WTC11 (cell line): ENCODE results near the gene TMEM253. TPM values are rescaled to one million over a fixed set of nuclear protein-coding genes. Genes with fewer than 3 reads are reported as not detected.

Experiments
- ATAC-seq: fragments of 200-7000 bp; cut with Tn5 transposase; 2 replicates; pipeline ENCODE4 v1.10.0; 2021; ENCODE audit warnings: mild to moderate bottlenecking, moderate library complexity
- CTCF ChIA-PET: fragments of 300-600 bp; sonication (Branson Sonifier 250); formaldehyde crosslinking; loops from one replicate; lab custom pipeline; 2021; ENCODE audit warnings: antibody characterized with exemption; lab: Charles Lee
- POLR2A ChIA-PET: fragments of 350-600 bp; sonication (Branson Sonifier 250); formaldehyde crosslinking; loops from one replicate; lab custom pipeline; 2021; ENCODE audit warnings: antibody characterized with exemption; lab: Charles Lee
- DNase-seq: peaks from one replicate; pipeline ENCODE4 v3.0.0; 2021; ENCODE audit warnings: low spot score
- H3K27ac Mint-ChIP-seq: 2 replicates; pipeline ENCODE4 v1.8.0; 2021; ENCODE audit warnings: mixed read lengths
- H3K27me3 Mint-ChIP-seq: 2 replicates; pipeline ENCODE4 v1.8.0; 2021; ENCODE audit warnings: low read depth, mild to moderate bottlenecking, moderate library complexity, mixed read lengths
- H3K36me3 Mint-ChIP-seq: 2 replicates; pipeline ENCODE4 v1.8.0; 2021; ENCODE audit warnings: mixed read lengths
- H3K4me1 Mint-ChIP-seq: 2 replicates; pipeline ENCODE4 v1.8.0; 2022; ENCODE audit warnings: mixed read lengths
- H3K4me3 Mint-ChIP-seq: 2 replicates; pipeline ENCODE4 v1.8.0; 2021; ENCODE audit warnings: mild to moderate bottlenecking, moderate library complexity, mixed read lengths
- H3K9me3 Mint-ChIP-seq: 2 replicates; pipeline ENCODE4 v1.8.0; 2021; ENCODE audit warnings: mixed read lengths
- ATF2 ChIP-seq: sonication (generic); formaldehyde crosslinking; IDR thresholded peaks from 2 replicates; pipeline ENCODE4 v1.8.1; 2022; ENCODE audit warnings: low read depth, missing genetic modification reagents, borderline replicate concordance
- CDX4 ChIP-seq: fragments of 250-450 bp; sonication (Bioruptor Pico); IDR thresholded peaks from 2 replicates; pipeline ENCODE4 v1.9.0; 2021; ENCODE audit warnings: moderate library complexity, mild to moderate bottlenecking, inconsistent platforms, borderline replicate concordance
- CREM ChIP-seq: sonication (generic); formaldehyde crosslinking; IDR thresholded peaks from 2 replicates; pipeline ENCODE4 v1.8.1; 2022; ENCODE audit warnings: mild to moderate bottlenecking, missing genetic modification reagents, moderate library complexity
- FOXJ3 ChIP-seq: sonication (generic); formaldehyde crosslinking; IDR thresholded peaks from 2 replicates; pipeline ENCODE4 v1.9.0; 2021; ENCODE audit warnings: missing genetic modification reagents, mild to moderate bottlenecking, borderline replicate concordance
- FOXP1 ChIP-seq: sonication (generic); formaldehyde crosslinking; IDR thresholded peaks from 2 replicates; pipeline ENCODE4 v1.8.0; 2022; ENCODE audit warnings: missing genetic modification reagents, mild to moderate bottlenecking, moderate library complexity, borderline replicate concordance
- GABPB1 ChIP-seq: sonication (generic); formaldehyde crosslinking; IDR thresholded peaks from 2 replicates; pipeline ENCODE4 v1.8.1; 2023; ENCODE audit warnings: mild to moderate bottlenecking, missing genetic modification reagents
- HMGA2 ChIP-seq: fragments of 250-450 bp; sonication (Bioruptor Pico); IDR thresholded peaks from 2 replicates; pipeline ENCODE4 v1.4.0; 2021; ENCODE audit warnings: mild to moderate bottlenecking, moderate library complexity
- IRF1 ChIP-seq: sonication (generic); formaldehyde crosslinking; IDR thresholded peaks from 2 replicates; pipeline ENCODE4 v1.8.0; 2023; ENCODE audit warnings: missing genetic modification reagents
- PRRX2 ChIP-seq: fragments of 250-450 bp; sonication (Bioruptor Pico); IDR thresholded peaks from 2 replicates; pipeline ENCODE4 v1.8.0; 2021; ENCODE audit warnings: mild to moderate bottlenecking
- ZNF281 ChIP-seq: sonication (generic); formaldehyde crosslinking; IDR thresholded peaks from 2 replicates; pipeline ENCODE4 v1.8.0; 2023; ENCODE audit warnings: mild to moderate bottlenecking, missing genetic modification reagents
- ZNF317 ChIP-seq: sonication (generic); formaldehyde crosslinking; IDR thresholded peaks from 2 replicates; pipeline ENCODE4 v1.8.1; 2023; ENCODE audit warnings: low read depth, mild to moderate bottlenecking, moderate library complexity, missing genetic modification reagents, borderline replicate concordance
- ZNF416 ChIP-seq: fragments of 250-450 bp; sonication (Bioruptor Pico); IDR thresholded peaks from 2 replicates; pipeline ENCODE4 v1.9.0; 2021; ENCODE audit warnings: mild to moderate bottlenecking, inconsistent platforms
- ZNF423 ChIP-seq: fragments of 250-450 bp; sonication (Bioruptor Pico); IDR thresholded peaks from 2 replicates; pipeline ENCODE4 v2.1.2; 2022; ENCODE audit warnings: mild to moderate bottlenecking, moderate library complexity
- total RNA-seq: library from RNA; stranded (reverse); gene quantifications from 3 replicates; pipeline ENCODE4 v1.2.3, GENCODE V29; 2021
- TF ChIP-seq, protein P1 (sequence below): sonication (generic); formaldehyde crosslinking; IDR thresholded peaks from 2 replicates; pipeline ENCODE4 v1.8.1; 2023; ENCODE audit warnings: mild to moderate bottlenecking, missing genetic modification reagents
- TF ChIP-seq, protein P2 (sequence below): fragments of 250-450 bp; sonication (Bioruptor Pico); IDR thresholded peaks from 2 replicates; pipeline ENCODE4 v1.8.0; 2021; ENCODE audit warnings: mild to moderate bottlenecking
- TF ChIP-seq, protein P3 (sequence below): fragments of 250-450 bp; sonication (Bioruptor Pico); IDR thresholded peaks from 2 replicates; pipeline ENCODE4 v2.1.2; 2022; ENCODE audit warnings: mild to moderate bottlenecking, moderate library complexity
- TF ChIP-seq, protein P4 (sequence below): sonication (generic); formaldehyde crosslinking; IDR thresholded peaks from 2 replicates; pipeline ENCODE4 v1.8.0; 2022; ENCODE audit warnings: mild to moderate bottlenecking, missing genetic modification reagents
- TF ChIP-seq, protein P5 (sequence below): sonication (generic); formaldehyde crosslinking; IDR thresholded peaks from 2 replicates; pipeline ENCODE4 v1.8.1; 2022; ENCODE audit warnings: missing genetic modification reagents, borderline replicate concordance
- TF ChIP-seq, protein P6 (sequence below): sonication (generic); formaldehyde crosslinking; IDR thresholded peaks from 2 replicates; pipeline ENCODE4 v1.8.1; 2023; ENCODE audit warnings: mild to moderate bottlenecking, moderate library complexity, missing genetic modification reagents

TMEM253 gene
- total RNA-seq, 1 experiment from 2014 or later: 1.7 TPM

GRCh38 chr14:21084998-21085853 lies 15.6 kb upstream of the TMEM253 start:
- no peak overlapping the region for H3K4me3 Mint-ChIP-seq
- peaks cover 67% of the 10 kb centered on the region for H3K36me3 Mint-ChIP-seq
- POLR2A ChIA-PET: interaction anchor here (1.9 kb wide), 1 partner anchor 14 kb away, joined by 7 read pairs; the partner anchor contains the start of gene ARHGEF40
- TF ChIP-seq FOXP1 (no peak), ZNF423 (CRISPR knock-in tag) (no peak), CREM (CRISPR knock-in tag) (no peak), IRF1 (CRISPR knock-in tag) (no peak), FOXJ3 (CRISPR knock-in tag) (no peak), ZNF416 (no peak), CDX4 (CRISPR knock-in tag) (no peak), ZNF281 (CRISPR knock-in tag) (no peak), ZNF317 (CRISPR knock-in tag) (no peak), HMGA2 (CRISPR knock-in tag) (no peak), ATF2 (CRISPR knock-in tag) (no peak), GABPB1 (CRISPR knock-in tag) (no peak), PRRX2 (CRISPR knock-in tag) (no peak)
- TF ChIP-seq, protein P1, sequence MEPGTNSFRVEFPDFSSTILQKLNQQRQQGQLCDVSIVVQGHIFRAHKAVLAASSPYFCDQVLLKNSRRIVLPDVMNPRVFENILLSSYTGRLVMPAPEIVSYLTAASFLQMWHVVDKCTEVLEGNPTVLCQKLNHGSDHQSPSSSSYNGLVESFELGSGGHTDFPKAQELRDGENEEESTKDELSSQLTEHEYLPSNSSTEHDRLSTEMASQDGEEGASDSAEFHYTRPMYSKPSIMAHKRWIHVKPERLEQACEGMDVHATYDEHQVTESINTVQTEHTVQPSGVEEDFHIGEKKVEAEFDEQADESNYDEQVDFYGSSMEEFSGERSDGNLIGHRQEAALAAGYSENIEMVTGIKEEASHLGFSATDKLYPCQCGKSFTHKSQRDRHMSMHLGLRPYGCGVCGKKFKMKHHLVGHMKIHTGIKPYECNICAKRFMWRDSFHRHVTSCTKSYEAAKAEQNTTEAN (CRISPR knock-in tag): no peak
- TF ChIP-seq, protein P2, sequence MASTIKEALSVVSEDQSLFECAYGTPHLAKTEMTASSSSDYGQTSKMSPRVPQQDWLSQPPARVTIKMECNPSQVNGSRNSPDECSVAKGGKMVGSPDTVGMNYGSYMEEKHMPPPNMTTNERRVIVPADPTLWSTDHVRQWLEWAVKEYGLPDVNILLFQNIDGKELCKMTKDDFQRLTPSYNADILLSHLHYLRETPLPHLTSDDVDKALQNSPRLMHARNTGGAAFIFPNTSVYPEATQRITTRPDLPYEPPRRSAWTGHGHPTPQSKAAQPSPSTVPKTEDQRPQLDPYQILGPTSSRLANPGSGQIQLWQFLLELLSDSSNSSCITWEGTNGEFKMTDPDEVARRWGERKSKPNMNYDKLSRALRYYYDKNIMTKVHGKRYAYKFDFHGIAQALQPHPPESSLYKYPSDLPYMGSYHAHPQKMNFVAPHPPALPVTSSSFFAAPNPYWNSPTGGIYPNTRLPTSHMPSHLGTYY: no peak
- TF ChIP-seq, protein P3, sequence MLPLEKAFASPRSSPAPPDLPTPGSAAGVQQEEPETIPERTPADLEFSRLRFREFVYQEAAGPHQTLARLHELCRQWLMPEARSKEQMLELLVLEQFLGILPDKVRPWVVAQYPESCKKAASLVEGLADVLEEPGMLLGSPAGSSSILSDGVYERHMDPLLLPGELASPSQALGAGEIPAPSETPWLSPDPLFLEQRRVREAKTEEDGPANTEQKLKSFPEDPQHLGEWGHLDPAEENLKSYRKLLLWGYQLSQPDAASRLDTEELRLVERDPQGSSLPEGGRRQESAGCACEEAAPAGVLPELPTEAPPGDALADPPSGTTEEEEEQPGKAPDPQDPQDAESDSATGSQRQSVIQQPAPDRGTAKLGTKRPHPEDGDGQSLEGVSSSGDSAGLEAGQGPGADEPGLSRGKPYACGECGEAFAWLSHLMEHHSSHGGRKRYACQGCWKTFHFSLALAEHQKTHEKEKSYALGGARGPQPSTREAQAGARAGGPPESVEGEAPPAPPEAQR (CRISPR knock-in tag): no peak
- TF ChIP-seq, protein P4, sequence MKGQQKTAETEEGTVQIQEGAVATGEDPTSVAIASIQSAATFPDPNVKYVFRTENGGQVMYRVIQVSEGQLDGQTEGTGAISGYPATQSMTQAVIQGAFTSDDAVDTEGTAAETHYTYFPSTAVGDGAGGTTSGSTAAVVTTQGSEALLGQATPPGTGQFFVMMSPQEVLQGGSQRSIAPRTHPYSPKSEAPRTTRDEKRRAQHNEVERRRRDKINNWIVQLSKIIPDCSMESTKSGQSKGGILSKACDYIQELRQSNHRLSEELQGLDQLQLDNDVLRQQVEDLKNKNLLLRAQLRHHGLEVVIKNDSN (CRISPR knock-in tag): no peak
- TF ChIP-seq, protein P5, sequence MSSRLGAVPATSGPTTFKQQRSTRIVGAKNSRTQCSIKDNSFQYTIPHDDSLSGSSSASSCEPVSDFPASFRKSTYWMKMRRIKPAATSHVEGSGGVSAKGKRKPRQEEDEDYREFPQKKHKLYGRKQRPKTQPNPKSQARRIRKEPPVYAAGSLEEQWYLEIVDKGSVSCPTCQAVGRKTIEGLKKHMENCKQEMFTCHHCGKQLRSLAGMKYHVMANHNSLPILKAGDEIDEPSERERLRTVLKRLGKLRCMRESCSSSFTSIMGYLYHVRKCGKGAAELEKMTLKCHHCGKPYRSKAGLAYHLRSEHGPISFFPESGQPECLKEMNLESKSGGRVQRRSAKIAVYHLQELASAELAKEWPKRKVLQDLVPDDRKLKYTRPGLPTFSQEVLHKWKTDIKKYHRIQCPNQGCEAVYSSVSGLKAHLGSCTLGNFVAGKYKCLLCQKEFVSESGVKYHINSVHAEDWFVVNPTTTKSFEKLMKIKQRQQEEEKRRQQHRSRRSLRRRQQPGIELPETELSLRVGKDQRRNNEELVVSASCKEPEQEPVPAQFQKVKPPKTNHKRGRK (CRISPR knock-in tag): no peak
- TF ChIP-seq, protein P6, sequence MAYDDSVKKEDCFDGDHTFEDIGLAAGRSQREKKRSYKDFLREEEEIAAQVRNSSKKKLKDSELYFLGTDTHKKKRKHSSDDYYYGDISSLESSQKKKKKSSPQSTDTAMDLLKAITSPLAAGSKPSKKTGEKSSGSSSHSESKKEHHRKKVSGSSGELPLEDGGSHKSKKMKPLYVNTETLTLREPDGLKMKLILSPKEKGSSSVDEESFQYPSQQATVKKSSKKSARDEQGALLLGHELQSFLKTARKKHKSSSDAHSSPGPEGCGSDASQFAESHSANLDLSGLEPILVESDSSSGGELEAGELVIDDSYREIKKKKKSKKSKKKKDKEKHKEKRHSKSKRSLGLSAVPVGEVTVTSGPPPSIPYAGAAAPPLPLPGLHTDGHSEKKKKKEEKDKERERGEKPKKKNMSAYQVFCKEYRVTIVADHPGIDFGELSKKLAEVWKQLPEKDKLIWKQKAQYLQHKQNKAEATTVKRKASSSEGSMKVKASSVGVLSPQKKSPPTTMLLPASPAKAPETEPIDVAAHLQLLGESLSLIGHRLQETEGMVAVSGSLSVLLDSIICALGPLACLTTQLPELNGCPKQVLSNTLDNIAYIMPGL (CRISPR knock-in tag): no peak

More at GRCh38 chr14:21084998-21085853, 15.6 kb upstream of the TMEM253 start:
- DNase-seq (no peak), ATAC-seq (no peak)
- H3K4me1 Mint-ChIP-seq: peaks cover 18% of the 10 kb centered on the region
- H3K27ac Mint-ChIP-seq: no peak overlapping the region
- CTCF ChIA-PET: interaction anchor here (0.6 to 7.9 kb wide), 6 partner anchors 8 to 71 kb away, joined by 3 to 132 read pairs (median 16); partner anchors contain the start of gene ARHGEF40
- no peaks in the 10 kb centered on the region for H3K9me3 Mint-ChIP-seq
- H3K27me3 Mint-ChIP-seq: no peaks in the 10 kb centered on the region
